PFSK-1 (cell line): ENCODE results near the gene PAPSS2.

Experiments
- FOXP2 ChIP-seq: optimal IDR thresholded peaks from 2 replicates; pipeline ENCODE3; 2011; ENCODE audit warnings: borderline replicate concordance, control low read depth, inconsistent platforms; ENCODE audit not compliant: insufficient read depth; ENCODE audit errors: extremely low read length, extremely low read depth
- POLR2AphosphoS5 ChIP-seq: IDR thresholded peaks from 2 replicates; pipeline ENCODE4 v1.6.1; 2012; ENCODE audit warnings: low read depth, mild to moderate bottlenecking, control low read depth, low read length, moderate library complexity
- REST ChIP-seq, 2 experiments: IDR thresholded peaks; 2 replicates each; pipeline versions ENCODE4 v1.6.1 to v1.8.0; 2011 to 2012; ENCODE audit warnings: low read depth in 2 of 2, low read length in 2 of 2, control low read depth in 1 of 2, inconsistent platforms in 1 of 2, mild to moderate bottlenecking in 1 of 2, moderate library complexity in 1 of 2; ENCODE audit not compliant: insufficient read depth in 1 of 2
- SIN3A ChIP-seq: IDR thresholded peaks from 2 replicates; pipeline ENCODE4 v1.6.1; 2012; ENCODE audit warnings: mild to moderate bottlenecking, low read length, moderate library complexity, borderline replicate concordance; ENCODE audit not compliant: insufficient read depth
- TAF1 ChIP-seq: IDR thresholded peaks from 2 replicates; pipeline ENCODE4 v1.6.1; 2012; ENCODE audit warnings: low read length, control low read depth, borderline replicate concordance; ENCODE audit not compliant: insufficient read depth

PAPSS2 gene

GRCh38 chr10:87670586-87670985 is 10.9 kb downstream of the PAPSS2 start:
- TF ChIP-seq POLR2AphosphoS5 (no peak), TAF1 (no peak), FOXP2 (no peak), SIN3A (no peak), REST (IDR thresholded peaks at IDR 0.05; ENCODE audit: insufficient read depth in 1 of 2, low read depth in 2 of 2, low read length in 2 of 2) (no peak)

- TF ChIP-seq TAF1 = no peak
- no peak for TF ChIP-seq SIN3A
- no peak for TF ChIP-seq FOXP2
- TF ChIP-seq REST (IDR thresholded peaks at IDR 0.05; ENCODE audit: insufficient read depth in 1 of 2, low read depth in 2 of 2, low read length in 2 of 2) = no peak
- no peak for TF ChIP-seq POLR2AphosphoS5
Observed at GRCh38 chr10:87671139-87671815, 11.6 kb downstream of the PAPSS2 start.

- no peak for TF ChIP-seq REST (IDR thresholded peaks at IDR 0.05; ENCODE audit: insufficient read depth in 1 of 2, low read depth in 2 of 2, low read length in 2 of 2)
- no peak for TF ChIP-seq TAF1
- TF ChIP-seq SIN3A = no peak
- TF ChIP-seq FOXP2 = no peak
- no peak for TF ChIP-seq POLR2AphosphoS5
Observed at GRCh38 chr10:87672551-87672950, 12.9 kb downstream of the PAPSS2 start.

- TF ChIP-seq FOXP2 (no peak), REST (IDR thresholded peaks at IDR 0.05; ENCODE audit: insufficient read depth in 1 of 2, low read depth in 2 of 2, low read length in 2 of 2) (no peak), POLR2AphosphoS5 (no peak)
Observed at GRCh38 chr10:87674943-87675342, 15.3 kb downstream of the PAPSS2 start.
